SK-N-SH (cell line): ENCODE data around the gene IL1R1.

Source experiments
- POLR2AphosphoS5 ChIP-seq: IDR thresholded peaks from 2 replicates; pipeline ENCODE4 v1.6.1; 2012; ENCODE audit warnings: low read depth, low read length
- RAD21 ChIP-seq: IDR thresholded peaks from 2 replicates; pipeline ENCODE4 v1.6.1; 2012; ENCODE audit warnings: mild to moderate bottlenecking, low read length
- TF ChIP-seq, protein P1 (sequence below): fragments of 200-600 bp; sonication (generic); IDR thresholded peaks from 2 replicates; pipeline ENCODE4 v1.6.1; 2017; ENCODE audit warnings: antibody characterized with exemption, mild to moderate bottlenecking, moderate library complexity

DNA sequence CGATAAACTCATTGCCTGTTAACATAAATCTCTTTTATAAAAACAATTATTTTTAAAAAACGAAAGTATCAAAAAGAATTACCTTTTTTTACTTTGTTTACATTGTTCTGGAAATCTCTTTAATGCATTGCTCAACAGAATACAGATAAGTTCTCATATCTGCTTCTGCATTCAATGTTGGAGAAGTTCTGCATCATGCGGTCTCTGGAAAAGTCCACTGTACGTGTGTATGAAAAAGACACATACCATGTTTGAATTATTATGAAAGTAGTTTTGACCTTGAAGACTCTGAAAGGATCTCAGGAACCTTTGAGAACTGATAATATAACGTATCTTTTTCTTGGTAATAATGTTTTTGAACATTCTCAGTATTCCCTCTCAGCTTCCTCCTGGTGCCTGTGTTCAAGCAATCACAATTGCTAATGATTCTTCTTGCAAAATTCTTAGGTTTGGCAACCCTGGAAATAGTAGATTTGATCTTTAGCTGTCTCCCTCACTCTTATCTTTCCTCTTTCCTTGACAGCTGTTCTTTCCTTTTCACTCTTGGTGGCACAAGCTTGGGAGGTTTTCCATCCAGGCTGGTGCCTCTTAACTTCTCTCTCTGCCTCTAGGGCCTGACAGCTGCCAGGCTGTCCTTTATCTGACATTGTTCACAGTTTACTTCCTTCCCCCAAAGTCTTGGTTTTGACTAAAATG, 12.4 kb upstream of the IL1R1 start:
- TF ChIP-seq, protein P1, sequence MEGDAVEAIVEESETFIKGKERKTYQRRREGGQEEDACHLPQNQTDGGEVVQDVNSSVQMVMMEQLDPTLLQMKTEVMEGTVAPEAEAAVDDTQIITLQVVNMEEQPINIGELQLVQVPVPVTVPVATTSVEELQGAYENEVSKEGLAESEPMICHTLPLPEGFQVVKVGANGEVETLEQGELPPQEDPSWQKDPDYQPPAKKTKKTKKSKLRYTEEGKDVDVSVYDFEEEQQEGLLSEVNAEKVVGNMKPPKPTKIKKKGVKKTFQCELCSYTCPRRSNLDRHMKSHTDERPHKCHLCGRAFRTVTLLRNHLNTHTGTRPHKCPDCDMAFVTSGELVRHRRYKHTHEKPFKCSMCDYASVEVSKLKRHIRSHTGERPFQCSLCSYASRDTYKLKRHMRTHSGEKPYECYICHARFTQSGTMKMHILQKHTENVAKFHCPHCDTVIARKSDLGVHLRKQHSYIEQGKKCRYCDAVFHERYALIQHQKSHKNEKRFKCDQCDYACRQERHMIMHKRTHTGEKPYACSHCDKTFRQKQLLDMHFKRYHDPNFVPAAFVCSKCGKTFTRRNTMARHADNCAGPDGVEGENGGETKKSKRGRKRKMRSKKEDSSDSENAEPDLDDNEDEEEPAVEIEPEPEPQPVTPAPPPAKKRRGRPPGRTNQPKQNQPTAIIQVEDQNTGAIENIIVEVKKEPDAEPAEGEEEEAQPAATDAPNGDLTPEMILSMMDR, result no peak
- TF ChIP-seq RAD21 (no peak), POLR2AphosphoS5 (no peak)
